Neural cell (in vitro differentiated cells): ENCODE results near the gene ABHD13. TPM values are rescaled to one million over a fixed set of nuclear protein-coding genes. Genes with fewer than 3 reads are reported as not detected.

Source experiments
- H2AFZ ChIP-seq: fragments of 200-600, 300-800 bp; sonication (generic), shearing (Covaris generic); 2 replicates; pipeline ENCODE4 v1.6.0; 2014; ENCODE audit warnings: low read depth, mild to moderate bottlenecking, antibody characterized with exemption, low read length, moderate library complexity
- H3F3A ChIP-seq: fragments of 200-600 bp; shearing (Covaris generic); 2 replicates; pipeline ENCODE4 v1.6.1; 2016; ENCODE audit warnings: mild to moderate bottlenecking, moderate library complexity, mixed read lengths, antibody characterized with exemption, low read length; ENCODE audit not compliant: insufficient read depth, poor library complexity, severe bottlenecking
- H3K27ac ChIP-seq: fragments of 200-600, 300-800 bp; sonication (generic), shearing (Covaris generic); 2 replicates; pipeline ENCODE4 v1.5.1; 2014; ENCODE audit warnings: mild to moderate bottlenecking, low read length, moderate library complexity
- H3K27me3 ChIP-seq: fragments of 300-800, 200-600 bp; sonication (generic), shearing (Covaris generic); 2 replicates; pipeline ENCODE4 v1.6.0; 2014; ENCODE audit warnings: mild to moderate bottlenecking, low read depth, low read length, moderate library complexity; ENCODE audit not compliant: insufficient read depth
- H3K36me3 ChIP-seq: fragments of 300-800, 200-600 bp; sonication (generic), shearing (Covaris generic); 2 replicates; pipeline ENCODE4 v1.5.1; 2014; ENCODE audit warnings: mild to moderate bottlenecking, antibody characterized with exemption, low read length, moderate library complexity; ENCODE audit not compliant: insufficient read depth
- H3K4me2 ChIP-seq: fragments of 300-800, 200-600 bp; sonication (generic), shearing (Covaris generic); 2 replicates; pipeline ENCODE4 v1.6.0; 2014; ENCODE audit warnings: mild to moderate bottlenecking, low read length
- H3K4me3 ChIP-seq: fragments of 300-800, 200-600 bp; sonication (generic), shearing (Covaris generic); 2 replicates; pipeline ENCODE4 v1.5.1; 2014; ENCODE audit warnings: mild to moderate bottlenecking, low read length, moderate library complexity
- H3K79me2 ChIP-seq: fragments of 200-600 bp; shearing (Covaris generic); replicated peaks from 2 replicates; pipeline ENCODE4 v1.6.0; 2014; ENCODE audit warnings: mild to moderate bottlenecking, low read length, moderate library complexity; ENCODE audit not compliant: insufficient read depth
- H3K9ac ChIP-seq: fragments of 300-800, 200-600 bp; sonication (generic), shearing (Covaris generic); 2 replicates; pipeline ENCODE4 v1.6.1; 2016; ENCODE audit warnings: mild to moderate bottlenecking, low read length, mixed read lengths
- H3K9me2 ChIP-seq: fragments of 200-600 bp; shearing (Covaris generic); 2 replicates; pipeline ENCODE4 v1.6.1; 2016; ENCODE audit warnings: mild to moderate bottlenecking, low read length, mixed read lengths; ENCODE audit not compliant: insufficient read depth
- H3K9me3 ChIP-seq: fragments of 200-600, 300-800 bp; sonication (generic), shearing (Covaris generic); 2 replicates; pipeline ENCODE4 v1.6.1; 2016; ENCODE audit warnings: mild to moderate bottlenecking, mixed run types, low read length, moderate library complexity, mixed read lengths
- H4K20me1 ChIP-seq: fragments of 200-600 bp; shearing (Covaris generic); 2 replicates; pipeline ENCODE4 v1.6.1; 2016; ENCODE audit warnings: mild to moderate bottlenecking, mixed run types; ENCODE audit not compliant: insufficient read depth
- CTCF ChIP-seq: fragments of 450-650 bp; IDR thresholded peaks from 2 replicates; pipeline ENCODE4 v1.5.1; 2014; ENCODE audit warnings: antibody characterized with exemption, mild to moderate bottlenecking, moderate library complexity; ENCODE audit not compliant: poor library complexity, severe bottlenecking
- EP300 ChIP-seq: fragments of 450-650 bp; conservative IDR thresholded peaks from 2 replicates; pipeline ENCODE4 v1.6.1; 2014; ENCODE audit warnings: antibody characterized with exemption, mild to moderate bottlenecking, moderate library complexity; ENCODE audit not compliant: poor library complexity, severe bottlenecking
- EZH2 ChIP-seq: fragments of 200-600, 300-800 bp; shearing (Covaris generic), sonication (generic); IDR thresholded peaks from 2 replicates; pipeline ENCODE4 v1.6.1; 2014; ENCODE audit warnings: antibody characterized with exemption, low read length, borderline replicate concordance, mild to moderate bottlenecking; ENCODE audit not compliant: insufficient read depth, poor library complexity, severe bottlenecking
- MXI1 ChIP-seq: fragments of 450-650 bp; conservative IDR thresholded peaks from 2 replicates; pipeline ENCODE4 v1.6.1; 2014; ENCODE audit warnings: antibody characterized with exemption, mild to moderate bottlenecking; ENCODE audit not compliant: poor library complexity, severe bottlenecking
- POLR2AphosphoS5 ChIP-seq: IDR thresholded peaks from 2 replicates; pipeline ENCODE4 v1.6.1; 2012
- RAD21 ChIP-seq: fragments of 450-650 bp; conservative IDR thresholded peaks from 2 replicates; pipeline ENCODE4 v1.6.1; 2014; ENCODE audit warnings: antibody characterized with exemption, mild to moderate bottlenecking, moderate library complexity
- REST ChIP-seq: IDR thresholded peaks from 2 replicates; pipeline ENCODE4 v1.6.1; 2012; ENCODE audit warnings: borderline replicate concordance
- SMC3 ChIP-seq: fragments of 450-650 bp; conservative IDR thresholded peaks from 2 replicates; pipeline ENCODE4 v1.6.1; 2014; ENCODE audit warnings: antibody characterized with exemption, mild to moderate bottlenecking, moderate library complexity; ENCODE audit not compliant: poor library complexity
- TAF1 ChIP-seq: IDR thresholded peaks from 2 replicates; pipeline ENCODE4 v1.6.1; 2012; ENCODE audit warnings: low read depth
- polyA plus RNA-seq: library from polyadenylated mRNA; depleted of rRNA; stranded (reverse); fragments of >200 nt; gene quantifications from 2 replicates; pipeline ENCODE4 v1.2.3, GENCODE V29; 2014

Gene ABHD13
- polyA plus RNA-seq, 1 donor from 2014 or later: 14.4 TPM

- H3K9me2 ChIP-seq: no peaks in the 10 kb centered on the region
- H3K36me3 ChIP-seq: no peaks in the 10 kb centered on the region
- H3K9me3 ChIP-seq: no peaks in the 10 kb centered on the region
- H2AFZ ChIP-seq: no peak overlapping the region
- no peaks in the 10 kb centered on the region for H3K79me2 ChIP-seq
- no peak overlapping the region for H3K4me2 ChIP-seq
- TF ChIP-seq RAD21 (no peak), SMC3 (no peak), POLR2AphosphoS5 (no peak), REST (no peak), MXI1 (no peak), TAF1 (no peak), EP300 (no peak), CTCF (no peak), EZH2 (no peak)
- no peaks in the 10 kb centered on the region for H3F3A ChIP-seq
- no peaks in the 10 kb centered on the region for H4K20me1 ChIP-seq
- no peak overlapping the region for H3K4me3 ChIP-seq
- no peak overlapping the region for H3K9ac ChIP-seq
- H3K27me3 ChIP-seq: no peaks in the 10 kb centered on the region
- no peak overlapping the region for H3K27ac ChIP-seq
Measured at GRCh38 chr13:108276060-108276459, 57.9 kb downstream of the ABHD13 start.

GRCh38 chr13:108278466-108278865 is 60.3 kb downstream of the ABHD13 start:
- no peaks in the 10 kb centered on the region for H3K79me2 ChIP-seq
- no peaks in the 10 kb centered on the region for H3K9me2 ChIP-seq
- TF ChIP-seq TAF1: no peak
- no peak for TF ChIP-seq POLR2AphosphoS5
- no peak for TF ChIP-seq CTCF
- no peak for TF ChIP-seq EP300
- no peak for TF ChIP-seq REST
- no peak for TF ChIP-seq SMC3
- TF ChIP-seq RAD21: no peak
- TF ChIP-seq MXI1: no peak
- TF ChIP-seq EZH2: no peak
- H3K27ac ChIP-seq: no peak overlapping the region
- no peak overlapping the region for H3K4me2 ChIP-seq
- no peak overlapping the region for H3K9ac ChIP-seq
- no peaks in the 10 kb centered on the region for H3F3A ChIP-seq
- no peaks in the 10 kb centered on the region for H3K27me3 ChIP-seq
- H3K4me3 ChIP-seq: no peak overlapping the region
- H2AFZ ChIP-seq: no peak overlapping the region
- no peaks in the 10 kb centered on the region for H4K20me1 ChIP-seq
- no peaks in the 10 kb centered on the region for H3K36me3 ChIP-seq
- no peaks in the 10 kb centered on the region for H3K9me3 ChIP-seq
